Mesothelial cell of epicardium (in vitro differentiated cells): ENCODE results near the gene XKR7. TPM values are rescaled to one million over a fixed set of nuclear protein-coding genes. Genes with fewer than 3 reads are reported as not detected.

ENCODE experiments used
- DNase-seq, 2 experiments: peaks; one replicate each; pipeline ENCODE4 v3.0.0; 2021; ENCODE audit warnings: low spot score in 2 of 2; ENCODE audit not compliant: unreplicated experiment in 2 of 2
- H3K27ac Mint-ChIP-seq: 2 replicates; pipeline ENCODE4 v1.8.0; 2021; ENCODE audit warnings: mixed read lengths
- H3K27me3 Mint-ChIP-seq: 2 replicates; pipeline ENCODE4 v1.8.0; 2021; ENCODE audit warnings: low read depth, mixed read lengths
- H3K36me3 Mint-ChIP-seq: 2 replicates; pipeline ENCODE4 v1.8.0; 2021; ENCODE audit warnings: mixed read lengths
- H3K4me1 Mint-ChIP-seq: 2 replicates; pipeline ENCODE4 v1.8.0; 2021; ENCODE audit warnings: mixed read lengths
- H3K4me3 Mint-ChIP-seq: 2 replicates; pipeline ENCODE4 v1.8.0; 2021; ENCODE audit warnings: mild to moderate bottlenecking, moderate library complexity, mixed read lengths
- H3K9me3 Mint-ChIP-seq: 2 replicates; pipeline ENCODE4 v1.8.0; 2021; ENCODE audit warnings: mixed read lengths
- CTCF ChIP-seq: fragments of 200-600 bp; sonication (generic); IDR thresholded peaks from one replicate; pipeline ENCODE4 v1.5.0; 2021; ENCODE audit warnings: antibody characterized with exemption; ENCODE audit not compliant: unreplicated experiment
- total RNA-seq: library from RNA; stranded (reverse); gene quantifications from 3 replicates; pipeline ENCODE4 v1.2.1, GENCODE V29; 2021

XKR7 gene
- total RNA-seq, 1 donor from 2014 or later = 0.25 TPM

GRCh38 chr20:32018269-32019155 lies 50.6 kb downstream of the XKR7 start:
- H3K27me3 Mint-ChIP-seq = peaks cover 84% of the 10 kb centered on the region
- peak; percentile 61 to 82 for DNase-seq
- no peak for TF ChIP-seq CTCF
- no peaks in the 10 kb centered on the region for H3K36me3 Mint-ChIP-seq
- peak overlapping the region; percentile 39 for H3K27ac Mint-ChIP-seq
- peak overlapping the region; percentile 85 for H3K4me3 Mint-ChIP-seq
- H3K4me1 Mint-ChIP-seq = peaks cover 11% of the 10 kb centered on the region
- H3K9me3 Mint-ChIP-seq = no peaks in the 10 kb centered on the region

- Mint-ChIP-seq H3K27ac (no peak overlapping the region), H3K4me1 (peaks cover 11% of the 10 kb centered on the region), H3K36me3 (no peaks in the 10 kb centered on the region), H3K4me3 (peak overlapping the region; percentile 65), H3K9me3 (no peaks in the 10 kb centered on the region), H3K27me3 (peaks cover 89% of the 10 kb centered on the region)
- no peak for TF ChIP-seq CTCF
- no peak for DNase-seq
Observed at GRCh38 chr20:32019156-32019510, 51.2 kb downstream of the XKR7 start.

GRCh38 chr20:32019563-32020463 lies 51.9 kb downstream of the XKR7 start:
- no peaks in the 10 kb centered on the region for H3K9me3 Mint-ChIP-seq

GRCh38 chr20:32021091-32021490 lies 53.1 kb downstream of the XKR7 start:
- peaks cover 11% of the 10 kb centered on the region for H3K4me1 Mint-ChIP-seq
- peaks cover 88% of the 10 kb centered on the region for H3K27me3 Mint-ChIP-seq
- TF ChIP-seq CTCF = no peak
- no peak for DNase-seq
- H3K4me3 Mint-ChIP-seq = peak overlapping the region; percentile 40
- H3K9me3 Mint-ChIP-seq = no peaks in the 10 kb centered on the region
- H3K27ac Mint-ChIP-seq = no peak overlapping the region
- no peaks in the 10 kb centered on the region for H3K36me3 Mint-ChIP-seq

More at GRCh38 chr20:32019563-32020463, 51.9 kb downstream of the XKR7 start:
- TF ChIP-seq CTCF = no peak
- no peak for DNase-seq
- Mint-ChIP-seq H3K27ac (peak overlapping the region; percentile 10), H3K4me3 (peak overlapping the region; percentile 65), H3K4me1 (peaks cover 11% of the 10 kb centered on the region), H3K36me3 (no peaks in the 10 kb centered on the region), H3K27me3 (peaks cover 91% of the 10 kb centered on the region)

- H3K36me3 Mint-ChIP-seq = no peaks in the 10 kb centered on the region
- no peaks in the 10 kb centered on the region for H3K9me3 Mint-ChIP-seq
- no peak for DNase-seq
- H3K4me1 Mint-ChIP-seq = peaks cover 2% of the 10 kb centered on the region
- no peak overlapping the region for H3K4me3 Mint-ChIP-seq
- H3K27me3 Mint-ChIP-seq = peaks cover 70% of the 10 kb centered on the region
- no peak overlapping the region for H3K27ac Mint-ChIP-seq
- no peak for TF ChIP-seq CTCF
Observed at GRCh38 chr20:32024683-32025295, 56.8 kb downstream of the XKR7 start.
